Fibroblast of the conjunctiva (primary cell): ENCODE data around the gene UBC.
"Not testable (repeated sequence)": the region's sequence is repeated elsewhere in the genome, so short reads cannot be mapped to it uniquely, and the experiment has no call there.

Experiments
- DNase-seq: peaks from one replicate; pipeline ENCODE4 v3.0.0-alpha.2; 2010; ENCODE audit warnings: low read depth

UBC gene

GRCh38 chr12:124884587-124885438 is 29.6 kb downstream of the UBC start:
- DNase-seq: no peak

GRCh38 chr12:124883263-124884130 is 31.0 kb downstream of the UBC start:
- DNase-seq: no peak

GRCh38 chr12:124881123-124881522 is 33.3 kb downstream of the UBC start:
- DNase-seq: no peak

DNA sequence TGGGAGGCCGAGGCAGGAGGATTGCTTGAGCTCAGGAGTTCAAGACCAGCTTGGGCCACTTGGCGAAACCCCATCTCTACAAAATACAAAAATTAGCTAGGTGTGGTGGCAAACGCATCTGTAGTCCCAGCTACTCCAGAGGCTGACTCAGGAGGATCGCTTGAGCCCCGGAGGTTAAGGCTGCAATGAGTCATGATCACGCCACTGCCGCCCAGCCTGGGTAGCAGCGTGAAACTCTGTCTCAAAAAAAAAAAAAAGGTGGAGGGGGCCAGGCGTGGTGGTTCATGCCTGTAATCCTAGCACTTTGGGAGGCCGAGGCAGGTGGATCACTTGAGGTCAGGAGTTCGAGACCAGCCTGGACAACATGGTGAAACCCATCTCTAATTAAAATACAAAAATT is 34.1 kb downstream of the UBC start:
- DNase-seq: not testable (repeated sequence)

GRCh38 chr12:124878795-124879516 is 35.5 kb downstream of the UBC start:
- no peak for DNase-seq

GRCh38 chr12:124877423-124877822 is 37.0 kb downstream of the UBC start:
- DNase-seq: no peak

GRCh38 chr12:124876171-124876570 is 38.3 kb downstream of the UBC start:
- no peak for DNase-seq

GRCh38 chr12:124875803-124876132 is 38.7 kb downstream of the UBC start:
- DNase-seq: no peak

- no peak for DNase-seq
These were observed 39.3 kb downstream of the UBC start for GRCh38 chr12:124874988-124875802.

DNA sequence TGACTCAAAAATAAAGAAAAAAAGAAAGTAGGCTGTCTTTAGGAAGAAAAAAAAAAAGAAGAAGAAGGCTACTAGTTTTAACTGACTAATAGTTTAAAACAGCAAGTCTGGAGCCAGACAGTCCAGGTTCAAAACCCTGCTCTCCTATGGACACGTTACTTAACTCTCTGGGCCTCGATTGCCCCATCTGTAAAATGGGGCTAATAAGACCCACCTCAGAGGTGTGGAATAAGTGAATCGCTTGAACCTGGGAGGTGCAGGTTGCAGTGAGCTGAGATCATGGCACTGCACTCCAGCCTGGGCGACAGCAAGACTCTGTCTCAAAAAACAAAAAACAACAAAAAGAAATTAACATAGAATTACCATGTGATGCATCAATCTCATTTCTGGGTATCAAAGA is 40.3 kb downstream of the UBC start:
- DNase-seq: no peak

DNA sequence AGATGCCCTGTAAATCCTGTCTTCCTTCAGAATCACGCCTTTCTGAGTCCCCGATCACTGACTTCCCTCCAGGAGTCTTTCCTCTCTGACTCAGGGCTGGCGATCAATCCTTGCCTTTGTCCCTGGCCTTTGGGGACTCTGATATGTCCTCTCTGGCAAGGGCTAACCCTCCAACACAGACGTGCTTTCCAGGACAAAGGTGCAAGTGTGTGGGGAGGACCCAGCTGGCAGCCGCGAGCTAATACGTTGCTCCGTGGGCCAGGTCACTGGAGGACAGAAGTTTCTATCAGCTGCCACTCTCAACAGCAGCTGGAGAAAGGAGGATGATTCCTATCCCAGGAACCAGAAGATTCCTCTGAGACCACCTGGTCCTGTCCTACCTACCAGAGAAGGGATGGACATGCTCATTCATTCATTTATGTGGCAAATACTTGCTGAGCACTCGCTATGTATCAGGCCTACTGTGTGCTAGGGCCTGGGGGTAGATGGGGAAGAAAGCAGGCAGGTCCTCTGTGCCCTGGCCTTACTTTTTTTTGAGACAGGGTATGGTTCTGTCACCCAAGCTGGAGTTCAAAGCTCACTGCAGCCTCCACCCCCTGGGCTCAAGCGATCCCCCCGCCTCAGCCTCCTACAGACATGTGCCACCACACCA is 42.3 kb downstream of the UBC start:
- no peak for DNase-seq

DNA sequence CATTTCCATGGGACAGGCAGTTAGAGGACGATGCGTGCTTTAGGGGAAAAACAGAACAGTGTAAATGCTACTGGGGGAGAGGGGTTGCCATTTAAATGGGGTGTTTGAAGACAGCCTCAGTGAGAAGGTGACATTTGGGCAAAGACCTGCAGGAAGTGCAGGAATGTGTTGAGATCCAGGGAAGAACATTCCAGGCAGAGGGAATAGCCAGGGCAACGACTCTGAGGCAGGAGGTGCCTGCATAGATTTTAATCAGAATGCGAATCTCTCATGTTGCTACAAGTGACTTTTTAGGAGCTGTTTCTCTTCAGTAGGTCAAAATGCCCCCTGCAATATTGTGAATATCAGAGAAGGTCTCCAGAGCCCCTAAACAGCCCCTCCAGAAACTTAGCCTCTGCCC is 43.2 kb downstream of the UBC start:
- no peak for DNase-seq

DNA sequence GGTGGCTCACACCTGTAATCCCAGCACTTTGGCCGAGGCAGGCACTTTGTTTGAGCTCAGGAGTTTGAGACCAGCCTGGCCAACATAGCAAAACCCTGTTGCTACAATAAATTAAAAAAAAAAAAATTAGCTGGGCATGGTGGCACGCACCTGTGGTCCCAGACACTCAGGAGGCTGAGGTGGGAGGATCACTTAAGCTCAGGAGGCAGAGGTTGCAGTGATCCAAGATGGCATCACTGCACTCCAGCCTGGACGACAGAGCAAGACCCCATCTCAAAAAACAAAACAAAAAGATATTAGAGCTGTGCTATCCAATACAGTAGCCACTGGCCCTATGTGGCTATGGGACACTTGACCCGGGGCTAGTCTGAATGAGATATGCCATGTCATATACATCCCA is 43.9 kb downstream of the UBC start:
- no peak for DNase-seq

- no peak for DNase-seq
These were observed 45.3 kb downstream of the UBC start for GRCh38 chr12:124869059-124869665.

- DNase-seq: no peak
These were observed 46.0 kb downstream of the UBC start for GRCh38 chr12:124868252-124869058.

DNA sequence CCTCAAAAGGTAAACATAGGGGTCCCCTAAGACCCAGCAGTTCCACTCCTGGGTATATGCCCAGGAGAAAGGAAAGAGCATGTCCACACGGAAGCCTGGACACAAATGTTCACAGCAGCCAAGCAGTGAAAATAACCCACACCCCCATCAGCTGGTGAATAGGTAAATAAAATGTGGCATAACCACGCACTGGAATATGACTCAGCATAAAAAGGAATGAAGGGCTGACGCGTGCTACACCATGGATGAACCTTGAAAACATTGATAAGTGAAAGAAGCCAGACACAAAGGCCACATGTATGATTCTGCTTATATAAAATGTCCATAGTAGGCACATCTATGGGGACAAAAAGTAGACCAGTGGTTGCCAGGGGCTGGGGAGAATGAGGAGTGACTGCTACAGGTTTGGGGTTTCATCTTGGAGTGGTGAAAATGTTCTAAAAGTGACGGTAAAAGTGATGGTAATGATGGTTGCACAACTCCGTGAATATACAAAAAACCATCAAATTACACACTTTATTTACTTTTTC is 47.0 kb downstream of the UBC start:
- no peak for DNase-seq

DNA sequence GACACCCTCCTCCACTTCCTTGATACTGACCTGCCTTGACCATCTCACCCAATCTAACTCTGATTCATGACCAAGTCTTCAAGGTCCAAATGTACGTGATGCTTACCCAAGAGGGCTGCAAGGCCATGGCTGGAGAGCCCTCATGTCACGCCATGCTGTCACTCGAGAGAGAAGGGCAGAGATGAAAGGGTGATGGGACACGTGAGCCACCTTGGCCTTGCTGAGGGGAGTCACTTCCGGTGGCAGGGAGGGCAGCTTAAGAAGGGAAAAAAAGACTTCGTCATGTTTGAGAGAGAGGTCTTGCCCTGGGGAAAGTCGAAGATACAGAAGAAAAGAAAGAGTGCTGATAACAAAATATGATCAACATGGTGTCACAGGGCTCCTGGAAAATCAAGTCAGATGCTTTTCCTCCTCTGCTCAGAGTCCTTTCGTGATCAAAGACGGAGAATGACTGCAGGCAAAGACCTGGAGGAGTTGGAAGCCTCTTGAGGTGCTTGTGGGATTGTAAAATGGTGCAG is 47.5 kb downstream of the UBC start:
- no peak for DNase-seq

DNA sequence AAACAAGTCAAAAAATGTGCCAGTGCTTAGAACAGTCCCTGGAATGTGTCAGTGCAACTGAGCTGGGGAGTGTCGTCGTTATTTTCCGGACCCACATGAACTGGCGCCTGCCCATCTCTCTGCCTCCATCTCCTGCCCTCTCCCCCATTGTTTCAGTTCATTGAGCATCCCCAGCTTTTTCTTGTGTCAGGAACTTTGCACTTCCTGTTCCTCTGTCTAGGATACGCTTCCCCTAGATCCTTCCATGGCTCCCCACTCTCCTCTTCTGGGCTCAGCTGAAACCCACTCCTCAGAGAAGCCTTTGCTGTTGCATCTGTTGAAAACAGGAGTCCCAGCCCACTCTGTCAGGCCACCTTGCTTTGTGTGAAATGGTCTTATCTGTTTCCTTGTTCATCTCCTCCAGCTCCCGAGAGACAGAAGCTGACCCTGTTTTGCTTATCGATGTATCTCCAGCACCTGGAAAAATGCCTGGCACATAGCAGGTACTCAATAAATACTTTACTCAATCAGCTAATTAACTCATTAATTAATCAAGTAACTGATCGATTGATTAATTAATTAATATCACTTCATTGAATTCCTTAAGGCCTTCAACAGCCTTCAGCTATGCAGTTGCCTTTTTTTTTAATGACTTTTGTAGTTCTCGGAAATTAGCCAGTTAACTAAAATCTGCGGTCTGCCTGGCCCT is 48.1 kb downstream of the UBC start:
- no peak for DNase-seq

DNA sequence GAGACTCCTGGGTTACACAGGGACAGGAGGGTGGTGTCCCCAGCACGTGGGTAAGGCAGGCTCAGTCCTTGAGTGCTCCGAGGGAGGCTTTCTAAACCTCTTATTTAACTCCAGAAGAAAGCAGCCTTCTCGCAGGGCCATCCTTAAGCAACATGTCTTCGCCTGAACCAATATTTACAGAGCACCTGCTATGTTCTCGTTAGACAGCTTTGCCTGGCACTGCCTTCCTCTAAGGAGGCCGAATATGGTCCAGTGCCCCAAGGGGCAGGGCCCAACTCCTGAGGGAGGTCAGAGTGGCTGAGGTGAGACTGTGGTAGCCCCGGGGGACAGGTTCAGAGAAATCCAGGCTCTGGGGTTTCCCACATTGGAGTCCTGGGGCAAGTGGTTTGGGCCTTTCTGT is 48.7 kb downstream of the UBC start:
- DNase-seq: no peak
